ENCODE measurements around the gene SH3BP1. TPM values are rescaled to one million over a fixed set of nuclear protein-coding genes. Genes with fewer than 3 reads are reported as not detected.

Gene SH3BP1
- polyA plus RNA-seq, 1 experiment = 8.4 TPM

DNA sequence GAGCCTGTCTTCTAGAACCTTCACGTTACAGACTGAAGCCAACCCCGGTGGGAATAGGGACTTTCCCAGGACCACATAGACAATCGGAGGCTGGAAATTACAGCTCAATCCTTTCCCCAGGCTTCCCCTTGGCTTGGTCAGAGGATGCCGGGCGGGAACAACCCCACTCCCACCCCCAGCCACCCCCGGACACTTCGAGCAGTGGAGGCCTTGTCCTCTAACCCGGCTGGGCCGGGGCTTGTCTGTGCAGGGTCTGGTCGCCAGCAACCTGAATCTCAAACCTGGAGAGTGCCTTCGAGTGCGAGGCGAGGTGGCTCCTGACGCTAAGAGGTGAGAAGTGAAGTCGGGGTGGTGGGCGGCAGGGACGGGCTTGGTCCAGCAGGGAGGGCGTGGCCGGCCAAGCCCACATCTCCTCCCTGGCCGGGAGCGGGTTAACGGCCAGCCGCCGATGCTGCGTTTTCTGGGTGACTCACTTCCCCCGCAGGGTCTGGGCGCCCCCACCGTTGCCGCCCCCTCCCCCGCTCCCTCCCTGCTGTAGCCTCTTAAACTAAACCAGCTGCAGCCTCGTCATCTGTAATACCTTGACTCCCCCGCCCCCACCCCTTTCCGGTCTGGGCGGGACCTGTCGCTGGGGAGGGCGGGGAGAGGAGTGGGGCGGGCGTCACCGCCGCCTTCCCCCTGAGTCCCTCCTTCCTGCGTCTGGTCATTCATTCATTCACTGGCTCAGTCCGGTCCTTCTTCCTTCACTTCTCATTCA, 37.4 kb downstream of the SH3BP1 start:
- POLR2A ChIA-PET = interaction anchor here (0.6 to 4.1 kb wide), 9 partner anchors 13 to 124 kb away, joined by 3 to 52 read pairs (median 7); no protein-coding TSS in a partner anchor
- DNase-seq (ENCODE audit: low read depth, low spot score) = peak; percentile 96
- no peaks in the 10 kb centered on the region for H3K27me3 ChIP-seq (ENCODE audit: control insufficient read depth, insufficient read depth, low read length)
- TF ChIP-seq, protein P1, sequence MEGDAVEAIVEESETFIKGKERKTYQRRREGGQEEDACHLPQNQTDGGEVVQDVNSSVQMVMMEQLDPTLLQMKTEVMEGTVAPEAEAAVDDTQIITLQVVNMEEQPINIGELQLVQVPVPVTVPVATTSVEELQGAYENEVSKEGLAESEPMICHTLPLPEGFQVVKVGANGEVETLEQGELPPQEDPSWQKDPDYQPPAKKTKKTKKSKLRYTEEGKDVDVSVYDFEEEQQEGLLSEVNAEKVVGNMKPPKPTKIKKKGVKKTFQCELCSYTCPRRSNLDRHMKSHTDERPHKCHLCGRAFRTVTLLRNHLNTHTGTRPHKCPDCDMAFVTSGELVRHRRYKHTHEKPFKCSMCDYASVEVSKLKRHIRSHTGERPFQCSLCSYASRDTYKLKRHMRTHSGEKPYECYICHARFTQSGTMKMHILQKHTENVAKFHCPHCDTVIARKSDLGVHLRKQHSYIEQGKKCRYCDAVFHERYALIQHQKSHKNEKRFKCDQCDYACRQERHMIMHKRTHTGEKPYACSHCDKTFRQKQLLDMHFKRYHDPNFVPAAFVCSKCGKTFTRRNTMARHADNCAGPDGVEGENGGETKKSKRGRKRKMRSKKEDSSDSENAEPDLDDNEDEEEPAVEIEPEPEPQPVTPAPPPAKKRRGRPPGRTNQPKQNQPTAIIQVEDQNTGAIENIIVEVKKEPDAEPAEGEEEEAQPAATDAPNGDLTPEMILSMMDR (IDR thresholded peaks at IDR 0.05; ENCODE audit: low read depth, low read length) = no peak
- H3K9me3 ChIP-seq (ENCODE audit: control insufficient read depth, insufficient read depth, low read length) = no peaks in the 10 kb centered on the region; the same call in 1 of the 2 replicates
- H3K27ac ChIP-seq (ENCODE audit: low read depth, low read length) = peak overlapping the region; percentile 72
- CTCF ChIA-PET = interaction anchor here (0.5 kb wide), 1 partner anchor 13 kb away, joined by 6 read pairs; no protein-coding TSS in a partner anchor
- peak overlapping the region; percentile 97 for H3K4me3 ChIP-seq (ENCODE audit: low read depth, low read length)

DNA sequence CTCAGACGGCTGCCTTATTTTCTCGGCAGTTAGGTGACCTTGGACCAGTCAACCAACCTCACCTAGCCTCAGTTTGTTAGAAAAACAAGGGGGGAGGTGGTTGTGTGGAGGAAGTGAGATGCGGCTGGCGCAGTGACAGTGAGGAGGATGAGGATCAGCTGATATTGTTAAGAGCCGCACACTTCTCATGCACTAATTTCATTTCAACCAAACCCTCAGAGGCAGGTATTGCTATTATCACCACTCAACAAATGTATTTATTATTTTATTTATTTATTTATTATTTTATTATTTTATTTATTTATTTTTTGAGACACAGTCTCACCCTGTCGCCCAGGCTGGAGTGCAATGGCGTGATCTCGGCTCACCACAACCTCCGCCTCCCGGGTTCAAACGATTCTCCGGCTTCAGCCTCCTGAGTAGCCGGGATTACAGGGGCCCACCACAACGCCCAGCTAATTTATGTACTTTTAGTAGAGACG, 38.1 kb downstream of the SH3BP1 start:
- Histone ChIP-seq H3K4me3 (ENCODE audit: low read depth, low read length) (peak overlapping the region; percentile 97), H3K27me3 (ENCODE audit: control insufficient read depth, insufficient read depth, low read length) (no peaks in the 10 kb centered on the region), H3K27ac (ENCODE audit: low read depth, low read length) (peak overlapping the region; percentile 72), H3K9me3 (ENCODE audit: control insufficient read depth, insufficient read depth, low read length) (no peaks in the 10 kb centered on the region; the same call in 1 of the 2 replicates)
- no peak for DNase-seq (ENCODE audit: low read depth, low spot score)
- ChIA-PET POLR2A (interaction anchor here (0.7 to 4.1 kb wide), 6 partner anchors 13 to 64 kb away, joined by 3 to 52 read pairs (median 6); no protein-coding TSS in a partner anchor), CTCF (interaction anchor here (10.2 kb wide), 1 partner anchor 34 kb away, joined by 101 read pairs; no protein-coding TSS in a partner anchor)
- TF ChIP-seq, protein P1 (IDR thresholded peaks at IDR 0.05; ENCODE audit: low read depth, low read length) = no peak

DNA sequence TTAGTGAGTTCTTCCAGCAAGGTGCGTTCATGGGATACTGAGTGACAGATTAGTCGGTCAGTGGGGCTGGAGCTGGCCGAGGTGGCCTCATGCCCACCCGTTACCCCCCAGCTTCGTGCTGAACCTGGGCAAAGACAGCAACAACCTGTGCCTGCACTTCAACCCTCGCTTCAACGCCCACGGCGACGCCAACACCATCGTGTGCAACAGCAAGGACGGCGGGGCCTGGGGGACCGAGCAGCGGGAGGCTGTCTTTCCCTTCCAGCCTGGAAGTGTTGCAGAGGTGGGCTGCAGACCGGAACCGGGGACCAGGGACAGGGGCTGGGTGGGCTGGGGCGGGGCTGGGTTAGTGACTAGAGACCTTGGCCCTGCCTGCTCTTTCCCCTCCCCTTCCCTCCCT, 38.9 kb downstream of the SH3BP1 start:
- CTCF ChIA-PET = interaction anchor here (10.2 kb wide), 1 partner anchor 35 kb away, joined by 101 read pairs; no protein-coding TSS in a partner anchor
- POLR2A ChIA-PET = interaction anchor here (4.1 kb wide), 1 partner anchor 17 kb away, joined by 52 read pairs; no protein-coding TSS in a partner anchor
- no peaks in the 10 kb centered on the region for H3K27me3 ChIP-seq (ENCODE audit: control insufficient read depth, insufficient read depth, low read length)
- H3K9me3 ChIP-seq (ENCODE audit: control insufficient read depth, insufficient read depth, low read length) = no peaks in the 10 kb centered on the region; the same call in 1 of the 2 replicates
- H3K27ac ChIP-seq (ENCODE audit: low read depth, low read length) = peak overlapping the region; percentile 31
- TF ChIP-seq, protein P1 (IDR thresholded peaks at IDR 0.05; ENCODE audit: low read depth, low read length) = no peak
- no peak for DNase-seq (ENCODE audit: low read depth, low spot score)
- peak overlapping the region; percentile 97 for H3K4me3 ChIP-seq (ENCODE audit: low read depth, low read length)

DNA sequence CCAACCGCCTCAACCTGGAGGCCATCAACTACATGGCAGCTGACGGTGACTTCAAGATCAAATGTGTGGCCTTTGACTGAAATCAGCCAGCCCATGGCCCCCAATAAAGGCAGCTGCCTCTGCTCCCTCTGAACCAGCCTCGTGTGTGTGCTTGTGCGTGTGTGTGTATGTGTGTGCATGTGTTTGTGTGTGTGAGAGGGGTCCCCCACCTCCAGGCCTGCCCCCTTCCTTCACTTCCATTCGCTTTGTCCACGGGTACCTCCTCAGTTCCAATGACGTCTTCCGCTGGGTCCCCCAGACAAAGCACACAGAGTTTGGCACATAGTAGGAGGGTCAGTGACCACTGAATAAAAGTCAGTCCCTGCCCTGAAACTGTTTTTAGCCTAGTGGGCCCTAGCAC, 40.2 kb downstream of the SH3BP1 start:
- ChIA-PET POLR2A (interaction anchor here (0.7 to 4.1 kb wide), 5 partner anchors 16 to 71 kb away, joined by 3 to 38 read pairs (median 3); partner anchors contain the start of gene GGA1), CTCF (interaction anchor here (1.0 to 10.2 kb wide), 3 partner anchors 18 to 118 kb away, joined by 3 to 101 read pairs (median 13); no protein-coding TSS in a partner anchor)
- Histone ChIP-seq H3K9me3 (ENCODE audit: control insufficient read depth, insufficient read depth, low read length) (no peaks in the 10 kb centered on the region; the same call in 1 of the 2 replicates), H3K27ac (ENCODE audit: low read depth, low read length) (peak overlapping the region; percentile 65), H3K27me3 (ENCODE audit: control insufficient read depth, insufficient read depth, low read length) (no peaks in the 10 kb centered on the region), H3K4me3 (ENCODE audit: low read depth, low read length) (peak overlapping the region; percentile 13; the same call in 1 of the 2 replicates)
- TF ChIP-seq, protein P1 (IDR thresholded peaks at IDR 0.05; ENCODE audit: low read depth, low read length) = no peak
- no peak for DNase-seq (ENCODE audit: low read depth, low spot score)
